ENCODE results near the gene HLA-F. TPM values are rescaled to one million over a fixed set of nuclear protein-coding genes. Genes with fewer than 3 reads are reported as not detected.

The HLA-F gene
- total RNA-seq, 1 experiment from 2014 or later: not detected

DNA sequence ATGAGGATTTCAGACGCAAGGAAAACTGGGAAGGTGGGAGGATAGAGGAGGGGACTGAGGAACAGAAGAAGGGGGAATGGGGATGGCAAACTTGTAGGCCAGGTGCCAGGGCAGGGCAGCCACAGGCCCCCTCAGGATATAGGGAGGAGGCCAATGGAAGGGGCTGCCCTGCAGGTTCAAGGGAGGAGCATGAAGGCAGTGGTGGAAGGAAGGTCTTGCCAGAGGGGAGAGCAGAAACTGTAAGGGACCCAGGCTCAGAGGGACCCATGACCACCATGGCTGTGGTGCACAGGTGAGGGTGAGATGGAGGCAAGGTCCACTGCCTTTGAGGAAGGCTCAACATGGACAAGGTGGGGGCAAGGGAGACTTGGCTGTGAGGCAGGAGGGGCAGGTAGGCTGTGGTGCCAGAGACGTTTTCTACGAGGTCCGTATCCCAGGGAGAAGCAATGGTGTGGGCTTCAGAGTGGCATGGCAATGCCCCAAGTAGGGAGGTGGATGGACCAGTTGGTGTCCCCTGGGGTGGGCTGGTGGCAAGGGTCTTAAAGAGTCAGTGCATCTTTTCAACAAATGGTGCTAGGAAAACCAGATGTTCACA lies 22.7 kb downstream of the HLA-F start:
- Histone ChIP-seq H3K9me3 (replicated peaks) (no peaks in the 10 kb centered on the region), H3K4me1 (no peaks in the 10 kb centered on the region), H3K4me3 (no peak overlapping the region), H3K27me3 (no peaks in the 10 kb centered on the region), H3K36me3 (no peaks in the 10 kb centered on the region), H3K27ac (no peak overlapping the region)
- DNase-seq: no peak

GRCh38 chr6:29746846-29747687 lies 23.8 kb downstream of the HLA-F start:
- no peak for DNase-seq
- no peak overlapping the region for H3K27ac ChIP-seq
- H3K27me3 ChIP-seq: no peaks in the 10 kb centered on the region
- no peaks in the 10 kb centered on the region for H3K36me3 ChIP-seq
- no peaks in the 10 kb centered on the region for H3K4me1 ChIP-seq
- H3K4me3 ChIP-seq: no peak overlapping the region
- H3K9me3 ChIP-seq (replicated peaks): no peaks in the 10 kb centered on the region

DNA sequence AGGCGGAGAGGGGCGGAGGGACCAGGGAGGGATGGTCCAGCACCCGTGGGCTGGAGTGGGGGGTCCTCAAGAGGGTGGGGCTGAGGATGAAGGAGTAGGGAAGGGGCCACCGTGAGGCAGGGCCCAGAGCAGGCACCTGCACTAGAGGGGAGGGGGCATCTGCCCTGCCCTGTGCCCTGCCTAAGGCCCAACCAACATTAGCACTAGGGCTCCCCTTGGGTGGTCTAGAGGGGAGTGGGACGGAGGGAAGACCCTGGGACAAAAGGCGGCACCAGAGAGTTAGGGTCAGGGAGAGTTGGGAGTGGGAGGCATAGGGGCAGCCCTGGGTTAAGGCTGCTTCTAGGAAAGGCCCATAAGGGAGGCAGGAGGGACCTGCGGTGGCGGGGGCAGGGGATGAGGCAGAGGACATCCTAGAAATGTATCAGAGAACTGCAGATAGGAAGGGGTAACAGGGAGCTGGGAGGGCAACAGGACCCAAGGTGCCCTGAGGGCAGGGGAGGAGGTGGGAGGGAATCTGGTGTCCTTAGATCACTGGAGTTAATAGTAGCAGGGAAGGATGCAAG lies 24.5 kb downstream of the HLA-F start:
- no peak overlapping the region for H3K4me3 ChIP-seq
- no peak overlapping the region for H3K27ac ChIP-seq
- DNase-seq: no peak
- no peaks in the 10 kb centered on the region for H3K27me3 ChIP-seq
- H3K36me3 ChIP-seq: no peaks in the 10 kb centered on the region
- no peaks in the 10 kb centered on the region for H3K9me3 ChIP-seq (replicated peaks)
- no peaks in the 10 kb centered on the region for H3K4me1 ChIP-seq

DNA sequence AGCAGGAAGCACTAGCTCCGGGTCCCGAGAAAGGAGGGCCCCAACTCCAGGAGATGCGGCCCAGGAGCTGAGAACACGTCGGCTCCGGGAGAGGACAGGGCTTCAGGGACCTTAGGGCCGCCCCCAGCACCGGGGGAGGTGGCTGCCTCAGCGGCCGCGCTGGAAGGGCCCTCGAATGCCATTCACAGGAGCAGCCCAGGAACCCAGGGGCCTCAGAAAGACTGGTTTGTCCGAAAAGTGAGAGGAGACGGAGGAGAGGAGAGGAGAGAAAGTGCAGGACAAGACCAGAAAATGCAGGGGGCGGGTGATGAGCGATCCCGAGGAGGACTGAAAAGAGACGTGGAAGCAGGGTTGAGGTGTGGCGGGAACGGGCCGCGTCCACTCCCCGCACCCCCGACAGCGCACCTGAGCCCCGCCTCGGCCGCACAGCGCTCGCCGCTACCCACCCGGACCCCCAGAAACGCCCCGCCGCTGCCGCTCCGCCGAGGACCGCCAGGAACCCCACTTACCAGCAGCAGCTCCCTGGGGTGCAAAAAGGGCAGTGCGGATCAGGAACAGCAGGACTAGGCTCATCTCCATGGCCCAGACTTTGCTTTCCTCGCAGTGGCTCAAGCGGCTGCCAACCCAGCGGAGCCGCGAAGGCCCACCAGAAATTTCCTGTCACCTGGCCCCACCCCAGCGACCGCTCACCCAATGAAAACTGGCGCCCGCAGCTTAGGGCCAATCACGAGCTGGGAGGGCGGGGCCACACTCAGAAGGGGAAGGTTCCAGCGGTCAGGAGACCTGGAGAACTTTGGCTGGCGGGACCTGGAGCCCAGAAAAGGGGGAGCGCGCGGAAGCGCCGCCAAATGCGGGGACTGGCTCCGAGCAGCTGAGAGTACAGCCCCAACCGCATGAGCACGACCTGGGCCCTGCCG lies 25.4 kb downstream of the HLA-F start:
- Histone ChIP-seq H3K4me3 (no peak overlapping the region), H3K4me1 (no peaks in the 10 kb centered on the region), H3K27ac (no peak overlapping the region), H3K27me3 (no peaks in the 10 kb centered on the region), H3K36me3 (no peaks in the 10 kb centered on the region), H3K9me3 (replicated peaks) (no peaks in the 10 kb centered on the region)
- DNase-seq: no peak

GRCh38 chr6:29749308-29749662 lies 26.1 kb downstream of the HLA-F start:
- no peak for DNase-seq
- Histone ChIP-seq H3K9me3 (replicated peaks) (no peaks in the 10 kb centered on the region), H3K27ac (no peak overlapping the region), H3K36me3 (no peaks in the 10 kb centered on the region), H3K27me3 (no peaks in the 10 kb centered on the region), H3K4me3 (no peak overlapping the region), H3K4me1 (no peaks in the 10 kb centered on the region)

DNA sequence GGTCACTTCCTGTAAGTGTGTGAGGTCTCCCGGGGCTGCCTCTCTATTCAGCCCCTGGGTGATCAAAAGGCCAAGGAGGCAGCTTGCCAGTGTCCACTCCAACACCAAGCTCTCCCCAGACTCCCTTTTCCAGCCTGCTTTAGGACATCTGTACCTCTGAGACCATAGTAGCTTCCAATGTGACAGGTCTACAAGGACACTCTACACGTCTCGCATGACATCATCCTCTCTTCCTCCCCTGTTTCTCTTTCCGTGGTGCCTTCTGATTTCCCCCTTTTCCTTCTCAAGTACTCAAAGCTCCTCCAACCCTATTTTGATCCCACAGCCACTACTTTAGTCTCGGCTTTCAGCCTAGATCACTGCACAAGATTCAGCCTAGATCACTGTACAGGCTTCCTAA lies 26.4 kb downstream of the HLA-F start:
- Histone ChIP-seq H3K27ac (no peak overlapping the region), H3K36me3 (no peaks in the 10 kb centered on the region), H3K9me3 (replicated peaks) (no peaks in the 10 kb centered on the region), H3K4me3 (no peak overlapping the region), H3K27me3 (no peaks in the 10 kb centered on the region), H3K4me1 (no peaks in the 10 kb centered on the region)
- no peak for DNase-seq

DNA sequence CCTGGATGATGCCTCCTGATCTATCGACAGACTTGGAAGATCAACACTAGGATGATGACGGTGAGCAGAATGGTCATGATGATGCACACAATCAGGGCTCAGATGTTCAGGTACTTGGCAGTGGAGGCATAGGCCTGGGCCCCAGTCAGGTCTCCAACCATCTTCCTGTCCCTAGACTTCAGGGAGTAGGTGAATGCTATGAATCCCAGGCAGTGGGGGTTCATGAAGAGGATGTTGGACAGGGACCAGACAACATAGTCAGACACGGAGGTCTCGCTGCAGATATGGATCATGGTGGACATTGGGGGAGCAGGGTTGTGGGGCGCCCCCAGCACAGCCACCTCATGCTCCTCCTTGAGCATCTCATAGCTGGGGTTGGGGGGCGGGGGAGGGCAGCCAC lies 27.5 kb downstream of the HLA-F start:
- H3K27ac ChIP-seq: no peak overlapping the region
- DNase-seq: no peak
- H3K9me3 ChIP-seq (replicated peaks): no peaks in the 10 kb centered on the region
- H3K27me3 ChIP-seq: no peaks in the 10 kb centered on the region
- no peaks in the 10 kb centered on the region for H3K36me3 ChIP-seq
- H3K4me3 ChIP-seq: no peak overlapping the region
- H3K4me1 ChIP-seq: no peaks in the 10 kb centered on the region

DNA sequence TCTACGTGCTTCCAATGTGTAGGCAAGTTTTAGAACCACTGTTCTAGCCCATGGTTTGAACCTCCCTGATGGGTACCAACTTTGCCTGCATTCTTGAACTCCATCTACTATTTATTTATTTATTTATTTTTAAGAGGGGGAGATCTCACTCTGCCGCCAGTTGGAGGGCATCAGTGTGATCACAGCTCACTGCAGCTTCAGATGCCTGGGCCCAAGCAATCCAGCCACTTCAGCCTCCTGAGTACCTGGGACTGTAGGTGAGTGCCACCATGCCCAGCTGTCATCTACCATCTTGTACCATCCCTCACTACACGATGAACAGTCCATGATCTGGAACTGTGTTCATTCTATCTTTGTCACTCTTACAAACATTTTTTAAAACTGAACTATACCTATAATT lies 28.2 kb downstream of the HLA-F start:
- H3K27ac ChIP-seq: no peak overlapping the region
- H3K9me3 ChIP-seq (replicated peaks): no peaks in the 10 kb centered on the region
- no peak for DNase-seq
- no peak overlapping the region for H3K4me3 ChIP-seq
- no peaks in the 10 kb centered on the region for H3K4me1 ChIP-seq
- H3K27me3 ChIP-seq: no peaks in the 10 kb centered on the region
- H3K36me3 ChIP-seq: no peaks in the 10 kb centered on the region

DNA sequence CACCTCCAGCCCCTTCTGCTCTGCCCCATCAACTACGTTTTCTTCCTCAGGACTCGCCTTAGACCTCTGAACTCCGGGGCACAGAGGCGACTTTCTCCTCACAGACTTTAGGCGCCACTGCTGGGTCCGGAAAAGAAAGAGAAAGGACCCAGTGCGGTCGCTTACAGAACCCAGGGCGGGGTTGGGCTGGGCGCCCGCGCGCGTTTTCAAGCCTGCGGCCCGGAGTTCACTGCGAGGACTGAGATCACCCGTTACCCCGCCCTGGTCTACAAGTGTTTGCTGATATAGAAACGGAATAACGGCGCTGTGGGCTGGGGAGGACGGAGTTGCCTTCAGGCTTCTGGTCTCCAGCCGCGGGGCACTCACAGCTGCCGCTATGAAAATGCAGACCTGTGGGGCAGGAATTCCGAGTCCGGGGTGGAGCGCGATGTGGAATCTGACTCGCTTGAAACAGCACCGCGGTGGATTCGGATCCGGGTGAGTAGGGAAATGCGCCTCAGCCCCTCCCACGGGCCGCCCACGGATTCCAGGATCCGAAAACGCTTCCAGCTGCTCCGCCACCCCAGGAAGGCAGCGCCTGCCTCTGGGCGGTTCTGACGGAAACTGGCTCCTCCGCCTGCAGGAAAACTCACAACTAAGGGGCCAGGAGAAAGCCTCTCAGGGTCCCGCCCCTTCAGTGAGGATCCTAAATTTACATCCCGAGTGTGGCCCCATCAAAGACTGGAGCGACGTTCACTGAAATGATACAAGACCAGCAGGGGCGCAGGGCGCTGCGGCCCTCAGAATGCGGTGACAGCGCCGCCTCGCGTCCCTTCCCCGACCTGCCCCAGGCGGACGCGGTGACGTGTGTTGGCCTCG lies 29.4 kb downstream of the HLA-F start:
- Histone ChIP-seq H3K27ac (no peak overlapping the region), H3K36me3 (no peaks in the 10 kb centered on the region), H3K4me3 (peak overlapping the region; percentile 51), H3K9me3 (replicated peaks) (no peaks in the 10 kb centered on the region), H3K27me3 (no peaks in the 10 kb centered on the region), H3K4me1 (no peaks in the 10 kb centered on the region)
- peak; percentile 55 to 68 for DNase-seq

- Histone ChIP-seq H3K9me3 (replicated peaks) (no peaks in the 10 kb centered on the region), H3K4me3 (no peak overlapping the region), H3K36me3 (no peaks in the 10 kb centered on the region), H3K4me1 (no peaks in the 10 kb centered on the region), H3K27me3 (no peaks in the 10 kb centered on the region), H3K27ac (no peak overlapping the region)
- DNase-seq: no peak
These were observed 30.0 kb downstream of the HLA-F start for GRCh38 chr6:29753309-29753644.

DNA sequence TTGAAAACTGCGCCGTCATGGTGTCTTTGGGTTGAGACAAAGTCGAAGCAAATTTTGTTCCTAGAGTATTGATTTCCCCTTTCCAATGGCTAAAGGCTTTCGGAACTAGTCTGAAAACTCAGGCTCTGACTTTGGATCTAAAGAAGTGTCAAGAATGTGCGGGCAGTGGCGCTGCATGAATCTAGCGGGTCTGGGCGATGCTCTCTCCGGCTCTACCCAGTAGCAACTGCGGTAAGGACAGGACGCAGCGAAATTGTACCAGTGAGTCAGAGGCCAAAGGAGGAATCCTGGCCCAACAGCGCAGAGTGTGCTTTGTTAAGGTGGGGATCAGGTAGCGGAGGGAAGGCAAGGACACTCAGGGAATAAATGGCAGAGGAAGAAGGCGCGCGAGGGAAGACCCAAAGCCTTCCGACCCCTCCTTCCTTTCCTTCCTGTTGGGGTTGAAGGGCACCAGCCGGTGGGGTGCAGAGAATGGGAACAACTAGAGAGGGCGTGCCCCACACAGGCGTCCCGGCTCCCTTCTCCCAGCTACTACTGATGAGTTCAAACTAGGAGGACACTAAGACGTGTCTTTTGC lies 32.1 kb downstream of the HLA-F start:
- Histone ChIP-seq H3K27me3 (no peaks in the 10 kb centered on the region), H3K4me1 (no peaks in the 10 kb centered on the region), H3K36me3 (no peaks in the 10 kb centered on the region), H3K27ac (no peak overlapping the region), H3K9me3 (replicated peaks) (no peaks in the 10 kb centered on the region), H3K4me3 (no peak overlapping the region)
- no peak for DNase-seq

DNA sequence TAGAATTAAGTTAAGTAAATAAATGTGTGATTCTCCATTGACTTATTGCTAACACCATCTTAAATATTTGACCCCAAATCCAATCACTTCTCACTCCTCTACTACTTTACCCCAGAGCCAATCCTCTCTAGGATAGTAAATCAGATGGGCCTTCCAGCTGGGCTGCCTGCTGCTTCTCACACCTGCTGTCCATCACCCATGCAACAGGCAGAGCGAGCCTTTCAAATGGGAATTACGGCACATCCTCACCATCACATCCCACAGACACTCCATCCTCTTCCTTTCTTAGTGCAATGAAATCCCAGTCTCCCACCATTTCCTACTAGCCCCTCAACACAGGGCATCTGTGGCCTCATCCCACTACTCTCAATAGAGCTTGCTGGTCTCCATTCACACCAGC lies 34.0 kb downstream of the HLA-F start:
- H3K4me1 ChIP-seq: no peaks in the 10 kb centered on the region
- no peaks in the 10 kb centered on the region for H3K36me3 ChIP-seq
- H3K27me3 ChIP-seq: peaks cover 4% of the 10 kb centered on the region; the same call in 1 of the 2 replicates
- DNase-seq: no peak
- no peak overlapping the region for H3K4me3 ChIP-seq
- no peak overlapping the region for H3K27ac ChIP-seq
- no peaks in the 10 kb centered on the region for H3K9me3 ChIP-seq (replicated peaks)

GRCh38 chr6:29757701-29758293 lies 34.6 kb downstream of the HLA-F start:
- H3K4me1 ChIP-seq: no peaks in the 10 kb centered on the region
- peaks cover 4% of the 10 kb centered on the region; the same call in 1 of the 2 replicates for H3K27me3 ChIP-seq
- H3K4me3 ChIP-seq: no peak overlapping the region
- H3K9me3 ChIP-seq (replicated peaks): no peaks in the 10 kb centered on the region
- no peaks in the 10 kb centered on the region for H3K36me3 ChIP-seq
- DNase-seq: no peak
- no peak overlapping the region for H3K27ac ChIP-seq

DNA sequence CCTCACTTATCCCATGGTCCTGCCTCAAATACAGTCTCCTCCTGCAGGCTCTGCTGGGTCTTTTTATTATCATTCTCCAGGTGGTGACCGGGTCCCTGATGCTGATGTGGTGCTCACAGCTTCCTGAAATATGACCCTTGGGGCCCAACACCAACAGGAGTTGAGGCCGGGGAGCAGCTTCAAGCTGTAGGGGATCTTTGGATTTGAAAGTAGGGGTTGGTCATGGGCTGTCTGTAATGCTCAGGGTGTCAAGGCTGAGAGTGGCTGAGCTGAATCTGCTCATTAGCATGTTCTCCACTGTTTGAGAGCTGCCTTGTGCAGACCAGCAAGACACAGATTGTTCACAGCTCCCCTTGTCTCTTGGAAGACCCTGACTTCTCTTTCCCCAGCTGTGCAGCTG lies 35.5 kb downstream of the HLA-F start:
- Histone ChIP-seq H3K9me3 (replicated peaks) (no peaks in the 10 kb centered on the region), H3K4me3 (no peak overlapping the region), H3K4me1 (no peaks in the 10 kb centered on the region), H3K27ac (no peak overlapping the region), H3K36me3 (no peaks in the 10 kb centered on the region), H3K27me3 (peaks cover 4% of the 10 kb centered on the region; the same call in 1 of the 2 replicates)
- DNase-seq: no peak

Data from SJCRH30 (cell line).